Aorta (tissue), 5 donors: ENCODE results near the gene SORBS1. TPM values are rescaled to one million over a fixed set of nuclear protein-coding genes. Genes with fewer than 3 reads are reported as not detected.
A peak's percentile ranks its signal among the peaks of the same experiment; 100 is the strongest.

Experiments
- ATAC-seq: fragments of 200-7000 bp; cut with Tn5 transposase; one replicate; pipeline ENCODE4 v1.9.1; 2022; ENCODE audit warnings: moderate library complexity; ENCODE audit not compliant: low FRiP score
- DNase-seq, 2 donors: peaks; one replicate each; pipeline ENCODE4 v3.0.0-alpha.2; 2020
- H3K27ac ChIP-seq, 2 donors: one replicate each; pipeline ENCODE4 v1.5.1; 2013; ENCODE audit warnings: low read length in 2 of 2, mild to moderate bottlenecking in 2 of 2, moderate library complexity in 2 of 2, control low read depth in 1 of 2, inconsistent platforms in 1 of 2, low read depth in 1 of 2
- H3K27me3 ChIP-seq, 2 donors: one replicate each; pipeline ENCODE4 v1.6.1; 2013; ENCODE audit warnings: control low read depth in 1 of 2, low read length in 1 of 2, mild to moderate bottlenecking in 1 of 2, moderate library complexity in 1 of 2; ENCODE audit not compliant: insufficient read depth in 2 of 2, control insufficient read depth in 1 of 2
- H3K36me3 ChIP-seq, 2 donors: one replicate each; pipeline ENCODE4 v1.6.1; 2013; ENCODE audit warnings: control low read depth in 1 of 2, low read length in 1 of 2, mild to moderate bottlenecking in 1 of 2; ENCODE audit not compliant: insufficient read depth in 2 of 2, control insufficient read depth in 1 of 2
- H3K4me1 ChIP-seq, 2 donors: one replicate each; pipeline ENCODE4 v1.6.1; 2013; ENCODE audit warnings: low read length in 2 of 2, control low read depth in 1 of 2, mild to moderate bottlenecking in 1 of 2, moderate library complexity in 1 of 2; ENCODE audit not compliant: insufficient read depth in 2 of 2, control insufficient read depth in 1 of 2
- H3K4me3 ChIP-seq, 2 donors: one replicate each; pipeline ENCODE4 v1.5.1; 2013; ENCODE audit warnings: low read length in 2 of 2, control low read depth in 1 of 2, mild to moderate bottlenecking in 1 of 2
- H3K9me3 ChIP-seq: one replicate; pipeline ENCODE4 v1.6.1; 2013; ENCODE audit warnings: mild to moderate bottlenecking, low read length; ENCODE audit not compliant: control insufficient read depth
- WGBS, 2 donors: extraction: QIAGEN DNeasy Blood & Tissue Kit; methylation state at CpG; one replicate each; pipeline ENCODE4 v1.1.7; 2013; 5-methylcytosine and 5-hydroxymethylcytosine counted together
- intact Hi-C, 2 donors: fragments of 100-400 bp; cut with DNase I; formaldehyde crosslinking; loops; one replicate each; pipeline versions ENCODE4 v1.14.2 to v1.15.0; 2022
- polyA plus RNA-seq, 2 donors: library from polyadenylated mRNA; stranded (reverse); fragments of 200-250 nt; gene quantifications; one replicate each; pipeline ENCODE4 v1.2.3, GENCODE V29; 2013
- total RNA-seq, 2 donors: library from RNA; stranded (reverse); fragmentation: NEBNext Ultra II Directional; extraction: Animal tissue kit (Norgen Biotek cat#: 25700); gene quantifications; one replicate each; pipeline ENCODE4 v1.2.1, GENCODE V29; 2021
- donor health status: healthy with polysubstance abuse.
- donor health status: Bipolar disorder and iron deficiency.
- donor health status: DM: no; HTN: no; CAD: no.
- donor health status: DM: no; HTN: no; CAD: no.
- donor health status: DM: yes; HTN: yes; CAD: no.

The SORBS1 gene
- total and polyA plus RNA-seq, 4 donors, result 371 to 1,478 (median 482) TPM

DNA sequence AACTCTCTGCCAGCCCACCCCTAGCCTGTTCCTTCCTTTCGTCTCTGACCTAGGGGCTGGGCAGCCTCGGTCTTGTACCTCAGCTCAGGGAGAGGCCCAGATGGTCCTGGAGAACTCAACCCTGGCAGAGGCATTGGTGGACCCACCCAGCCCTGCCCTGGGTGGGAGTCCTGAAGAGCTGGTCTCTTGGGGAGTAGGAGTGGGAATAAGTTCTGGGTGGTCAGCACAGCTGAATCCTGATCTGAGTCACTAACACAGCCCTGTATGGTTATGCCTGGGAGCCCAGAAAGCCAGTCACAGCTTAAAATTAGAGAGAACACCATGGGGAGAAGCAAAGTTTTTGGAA, 84.0 kb downstream of the SORBS1 start:
- H3K4me3 ChIP-seq, result no peak overlapping the region
- no peak for ATAC-seq
- H3K27ac ChIP-seq, result peak overlapping the region; percentile 100
- no peak for DNase-seq
- H3K4me1 ChIP-seq, result peaks cover 11 to 18% of the 10 kb centered on the region in 2 donors
- intact Hi-C loops, result loop anchor here in 1 of 2 donors (5.0 kb wide), 1 partner anchor 35 kb away; no protein-coding TSS in a partner anchor
- H3K36me3 ChIP-seq, result no peaks in the 10 kb centered on the region
- WGBS, 2 donors, result 29 to 51% methylated on average over 2 of the region's 2 CpGs
- no peaks in the 10 kb centered on the region for H3K9me3 ChIP-seq
- H3K27me3 ChIP-seq, result no peaks in the 10 kb centered on the region

DNA sequence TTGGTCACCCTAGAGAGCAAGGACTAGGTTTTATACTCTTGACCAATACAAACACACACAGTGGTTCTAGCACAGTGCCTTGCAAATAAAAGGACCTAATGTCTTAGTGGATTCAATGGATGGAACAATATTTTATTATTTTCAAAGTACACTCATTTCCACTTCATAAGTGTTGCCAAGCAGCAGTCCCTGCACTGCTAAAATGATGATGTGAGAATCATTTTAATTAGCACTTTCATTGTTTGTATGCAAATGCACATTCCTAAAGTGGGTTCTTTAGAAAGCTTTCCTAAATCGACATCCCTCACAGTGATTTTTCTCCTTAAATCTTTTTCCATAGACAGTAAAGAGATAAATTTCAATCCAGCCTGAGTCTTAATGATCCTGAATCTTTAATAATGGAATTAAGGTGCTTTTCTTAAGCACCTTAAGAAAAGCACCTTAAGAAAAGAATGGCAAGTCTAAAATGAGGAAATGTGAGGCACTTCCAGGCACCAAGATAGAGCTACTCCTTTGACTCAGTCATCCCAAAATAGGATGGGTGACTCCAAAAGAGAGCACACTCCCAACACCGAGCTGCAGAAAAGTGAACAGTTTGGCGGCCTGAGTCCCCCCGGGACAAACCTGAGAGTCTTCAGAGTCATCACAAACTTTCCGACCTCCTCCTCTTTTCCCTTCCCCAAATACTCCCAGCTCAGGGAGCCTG, 84.5 kb downstream of the SORBS1 start:
- Histone ChIP-seq H3K27ac (peak overlapping the region; percentile 100), H3K9me3 (no peaks in the 10 kb centered on the region), H3K27me3 (no peaks in the 10 kb centered on the region), H3K4me3 (no peak overlapping the region), H3K36me3 (no peaks in the 10 kb centered on the region), H3K4me1 (peaks cover 11 to 18% of the 10 kb centered on the region in 2 donors)
- DNase-seq (no peak), ATAC-seq (no peak)
- 19 to 22% methylated on average over 5 of the region's 5 CpGs for WGBS, 2 donors
- intact Hi-C loops, result loop anchor here in 1 of 2 donors (5.0 kb wide), 1 partner anchor 36 kb away; no protein-coding TSS in a partner anchor

GRCh38 chr10:95475827-95476468, 85.2 kb downstream of the SORBS1 start:
- 14 to 17% methylated on average over 8 of the region's 8 CpGs for WGBS, 2 donors
- Histone ChIP-seq H3K9me3 (no peaks in the 10 kb centered on the region), H3K36me3 (no peaks in the 10 kb centered on the region), H3K4me1 (peaks cover 12 to 16% of the 10 kb centered on the region in 2 donors), H3K4me3 (no peak overlapping the region), H3K27ac (peak overlapping the region; percentile 75 to 100), H3K27me3 (no peaks in the 10 kb centered on the region)
- intact Hi-C loops, result loop anchor here (2.0 to 5.0 kb wide), 2 partner anchors 29 to 36 kb away; no protein-coding TSS in a partner anchor
- DNase-seq (no peak), ATAC-seq (no peak)

DNA sequence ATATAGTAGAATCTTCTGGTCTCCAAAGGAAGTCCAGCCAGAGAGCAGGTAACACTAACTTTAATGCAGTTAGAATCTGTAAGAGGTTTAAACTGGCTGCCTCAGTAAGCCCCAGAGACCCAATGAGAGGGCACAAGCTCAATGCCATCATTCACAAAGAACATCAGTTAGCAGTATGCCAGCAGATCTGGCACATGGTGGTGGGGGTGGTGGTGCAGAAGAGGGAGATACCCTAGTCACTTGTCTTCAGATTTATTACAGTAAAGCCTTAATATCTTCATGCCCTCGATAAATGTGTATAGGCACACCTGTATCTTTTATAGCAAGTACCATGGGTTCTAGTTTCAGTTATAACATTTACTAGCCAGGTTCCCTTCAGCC, 86.2 kb downstream of the SORBS1 start:
- Histone ChIP-seq H3K36me3 (no peaks in the 10 kb centered on the region), H3K27ac (peak overlapping the region; percentile 99 to 100), H3K4me3 (no peak overlapping the region), H3K27me3 (no peaks in the 10 kb centered on the region), H3K9me3 (no peaks in the 10 kb centered on the region), H3K4me1 (peaks cover 12 to 17% of the 10 kb centered on the region in 2 donors)
- WGBS, 2 donors, result 78 to 87% methylated on average over 1 of the region's 1 CpG
- intact Hi-C loops, result loop anchor here (2.0 to 5.0 kb wide), 2 partner anchors 28 to 37 kb away; no protein-coding TSS in a partner anchor
- DNase-seq (no peak), ATAC-seq (no peak)

- 5 to 6% methylated on average over 7 of the region's 7 CpGs for WGBS, 2 donors
- Histone ChIP-seq H3K27ac (peak overlapping the region; percentile 99 to 100), H3K4me3 (no peak overlapping the region), H3K27me3 (no peaks in the 10 kb centered on the region), H3K4me1 (peaks cover 13 to 20% of the 10 kb centered on the region in 2 donors), H3K36me3 (no peaks in the 10 kb centered on the region), H3K9me3 (no peaks in the 10 kb centered on the region)
- intact Hi-C loops, result loop anchor here (2.0 to 5.0 kb wide), 2 partner anchors 28 to 38 kb away; no protein-coding TSS in a partner anchor
- ATAC-seq (peak; percentile 70), DNase-seq (no peak)
Measured at GRCh38 chr10:95474228-95475002, 86.8 kb downstream of the SORBS1 start.

DNA sequence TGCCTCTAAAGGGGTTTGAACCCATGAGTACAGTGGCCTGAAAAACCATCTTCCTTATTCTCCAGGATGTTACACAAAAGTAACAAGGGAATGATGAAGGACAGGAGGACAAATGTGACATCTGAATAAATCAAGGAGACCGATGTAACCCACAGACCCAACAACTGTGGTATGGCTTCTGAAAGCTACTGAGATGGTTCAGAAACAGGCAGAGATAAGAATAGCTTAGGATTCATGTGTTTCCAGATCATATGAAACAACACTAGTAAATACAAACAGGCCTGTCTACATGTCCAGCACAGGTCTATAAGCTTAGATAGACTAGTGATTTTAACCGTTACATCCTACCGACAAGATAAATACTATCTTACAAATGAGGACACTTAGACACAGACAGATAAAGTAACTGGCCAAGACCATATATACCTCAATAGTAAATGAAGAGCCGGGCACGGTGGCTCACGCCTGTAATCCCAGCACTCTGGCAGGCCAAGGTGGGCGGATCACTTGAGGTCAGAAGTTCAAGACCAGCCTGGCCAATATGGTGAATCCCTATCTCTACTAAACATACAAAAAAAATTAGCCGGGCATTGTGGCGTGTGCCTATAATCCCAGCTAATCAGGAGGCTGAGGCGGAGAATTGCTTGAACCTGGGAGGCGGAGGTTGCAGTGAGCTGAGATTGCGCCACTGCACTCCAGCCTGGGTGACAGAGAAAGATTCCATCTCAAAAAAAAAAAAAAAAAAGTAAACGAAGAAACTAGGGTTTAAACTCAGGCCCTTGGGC, 88.7 kb downstream of the SORBS1 start:
- intact Hi-C loops, result no loop called here
- H3K27ac ChIP-seq, result peak overlapping the region; percentile 79 to 96

GRCh38 chr10:95469676-95470075, 91.5 kb downstream of the SORBS1 start:
- Histone ChIP-seq H3K27ac (peak overlapping the region; percentile 87 to 89), H3K36me3 (no peaks in the 10 kb centered on the region), H3K4me1 (peaks cover 9 to 17% of the 10 kb centered on the region in 2 donors), H3K27me3 (no peaks in the 10 kb centered on the region), H3K4me3 (no peak overlapping the region), H3K9me3 (no peaks in the 10 kb centered on the region)
- ATAC-seq (no peak), DNase-seq (no peak)
- intact Hi-C loops, result loop anchor here in 1 of 2 donors (10.0 kb wide), 1 partner anchor 85 kb away; no protein-coding TSS in a partner anchor
- 51 to 57% methylated on average over 5 of the region's 5 CpGs for WGBS, 2 donors

More for the DNA sequence above, 88.7 kb downstream of the SORBS1 start:
- Histone ChIP-seq H3K4me3 (no peak overlapping the region), H3K36me3 (no peaks in the 10 kb centered on the region), H3K27me3 (no peaks in the 10 kb centered on the region), H3K4me1 (peaks cover 9 to 23% of the 10 kb centered on the region in 2 donors), H3K9me3 (no peaks in the 10 kb centered on the region)
- ATAC-seq (no peak), DNase-seq (no peak)
- 85 to 88% methylated on average over 13 of the region's 13 CpGs for WGBS, 2 donors

DNA sequence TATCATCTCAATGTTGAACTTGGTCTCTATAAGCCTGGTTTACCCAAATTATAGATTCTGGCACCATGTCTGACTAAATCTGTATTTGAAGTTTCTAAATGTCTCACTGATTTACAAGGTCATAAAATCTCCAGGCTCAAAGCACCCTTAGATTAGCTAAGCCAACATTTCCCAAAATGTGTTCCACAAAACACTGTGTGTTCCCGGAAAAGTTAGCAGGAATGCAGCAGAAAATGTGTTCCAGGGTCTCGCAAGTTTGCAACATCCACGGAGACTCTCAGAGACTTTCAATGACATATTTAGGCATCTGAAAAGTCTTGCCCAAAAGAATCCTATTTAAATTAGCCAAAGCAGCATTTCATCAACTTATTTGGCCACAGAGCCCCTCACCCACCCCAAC, 91.9 kb downstream of the SORBS1 start:
- no peak overlapping the region for H3K4me3 ChIP-seq
- intact Hi-C loops, result loop anchor here in 1 of 2 donors (10.0 kb wide), 1 partner anchor 86 kb away; no protein-coding TSS in a partner anchor
- 11 to 12% methylated on average over 3 of the region's 3 CpGs for WGBS, 2 donors
- DNase-seq (no peak), ATAC-seq (no peak)
- peaks cover 12 to 15% of the 10 kb centered on the region in 2 donors for H3K4me1 ChIP-seq
- H3K27me3 ChIP-seq, result no peaks in the 10 kb centered on the region
- H3K27ac ChIP-seq, result peak overlapping the region; percentile 87 to 89
- no peaks in the 10 kb centered on the region for H3K36me3 ChIP-seq
- H3K9me3 ChIP-seq, result no peaks in the 10 kb centered on the region
